Coronary artery (tissue), 2 donors: ENCODE data around the gene SIAH2.

Experiments
- DNase-seq: peaks from one replicate; pipeline ENCODE4 v3.0.0-alpha.2; 2017; ENCODE audit warnings: low spot score
- H3K27ac ChIP-seq, 2 donors: fragments of 200-600 bp; sonication (generic); one replicate each; pipeline ENCODE4 v1.5.1; 2016 to 2019
- H3K4me3 ChIP-seq: fragments of 200-600 bp; sonication (generic); 2 replicates; pipeline ENCODE4 v1.5.1; 2016; ENCODE audit warnings: mild to moderate bottlenecking, moderate library complexity
- CTCF ChIP-seq: fragments of 200-600 bp; sonication (generic); IDR thresholded peaks from one replicate; pipeline ENCODE4 v1.5.1; 2019; ENCODE audit warnings: antibody characterized with exemption

The SIAH2 gene

DNA sequence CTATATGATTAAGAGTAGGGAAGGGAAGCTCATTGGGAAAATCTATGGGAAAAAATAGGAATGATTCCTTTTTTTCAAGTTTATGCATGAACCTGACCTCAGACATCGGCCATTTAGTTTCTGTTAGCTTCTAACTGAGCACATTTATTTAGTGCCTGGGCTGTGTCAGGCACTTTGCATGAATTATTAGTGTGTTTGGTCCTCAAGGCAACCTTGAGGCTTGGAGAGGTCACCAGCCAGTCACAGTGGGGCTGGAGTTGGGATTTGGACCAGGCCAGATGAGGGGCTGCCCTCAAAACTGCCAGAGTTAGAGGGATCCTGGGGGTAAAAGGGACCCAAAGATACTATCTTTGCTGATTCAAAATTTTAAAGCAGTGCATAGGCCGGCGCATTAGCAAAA, 8.1 kb downstream of the SIAH2 start:
- no peak for TF ChIP-seq CTCF
- DNase-seq = no peak
- Histone ChIP-seq H3K4me3 (no peak overlapping the region), H3K27ac (no peak overlapping the region)

- no peak for DNase-seq
- Histone ChIP-seq H3K27ac (no peak overlapping the region), H3K4me3 (no peak overlapping the region)
- TF ChIP-seq CTCF = no peak
Measured at GRCh38 chr3:150751781-150752263, 11.1 kb downstream of the SIAH2 start.

GRCh38 chr3:150749255-150749654, 13.7 kb downstream of the SIAH2 start:
- DNase-seq = no peak
- no peak for TF ChIP-seq CTCF
- no peak overlapping the region for H3K4me3 ChIP-seq

DNA sequence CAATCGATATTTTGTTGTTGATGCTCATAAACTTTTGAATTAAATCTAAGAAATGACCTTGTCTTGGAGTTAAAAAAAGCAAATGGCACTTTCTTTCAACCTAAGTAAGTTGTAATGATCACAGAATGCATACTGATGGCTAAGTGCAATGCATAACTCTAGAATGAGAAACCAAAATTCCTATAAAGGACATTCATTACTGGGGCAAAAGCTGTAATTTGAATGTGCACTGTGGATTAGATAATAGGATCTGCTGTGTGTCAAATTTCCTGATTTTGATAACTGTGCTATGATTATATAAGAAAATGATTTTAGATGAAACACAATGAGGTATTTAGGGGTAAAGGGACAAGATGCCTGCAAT, 14.3 kb downstream of the SIAH2 start:
- no peak overlapping the region for H3K4me3 ChIP-seq
- TF ChIP-seq CTCF = no peak
- H3K27ac ChIP-seq = no peak overlapping the region
- DNase-seq = no peak

More at GRCh38 chr3:150749255-150749654, 13.7 kb downstream of the SIAH2 start:
- H3K27ac ChIP-seq = no peak overlapping the region

- no peak for TF ChIP-seq CTCF
- H3K27ac ChIP-seq = peak overlapping the region in 1 of 2 donors; percentile 51
- no peak for DNase-seq
- no peak overlapping the region for H3K4me3 ChIP-seq
Measured at GRCh38 chr3:150747886-150748683, 14.9 kb downstream of the SIAH2 start.

DNA sequence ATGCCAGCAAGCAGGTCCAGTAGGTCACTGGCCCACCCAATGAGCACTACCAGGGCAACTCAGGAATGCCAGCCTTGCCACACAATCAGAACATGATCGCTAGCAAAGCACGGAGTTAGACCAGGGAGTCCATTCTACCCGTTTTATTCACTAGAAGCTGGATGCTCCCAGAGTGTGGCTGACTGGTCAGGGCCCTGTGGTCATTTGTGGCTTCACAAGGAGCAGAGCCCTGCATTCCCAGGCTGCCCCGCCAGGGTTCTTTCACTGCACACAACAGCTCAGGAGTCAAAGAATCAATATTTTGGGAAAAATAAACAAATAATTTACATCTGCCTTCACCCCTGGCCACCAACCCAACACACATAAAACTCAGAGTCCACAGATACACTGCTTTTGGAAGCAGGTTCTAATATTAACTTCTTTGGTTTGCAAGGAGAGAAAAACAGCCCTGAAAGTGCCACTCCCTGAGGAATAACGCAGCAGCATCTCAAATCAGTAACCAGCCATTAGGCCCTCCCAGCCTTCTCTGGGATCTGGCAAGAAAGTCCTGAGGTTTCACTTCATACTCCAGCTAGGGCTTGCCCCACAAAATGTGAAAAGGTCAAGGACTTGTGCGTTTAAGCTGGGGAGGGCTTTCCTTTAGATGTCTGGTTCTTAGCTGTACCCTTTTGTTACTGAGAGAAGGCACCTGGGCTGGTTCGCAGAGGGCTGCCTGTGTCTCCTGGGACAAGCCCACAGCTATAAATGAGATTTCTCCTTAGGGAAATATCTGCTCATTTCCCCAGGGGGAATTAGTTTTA, 16.0 kb downstream of the SIAH2 start:
- Histone ChIP-seq H3K4me3 (no peak overlapping the region), H3K27ac (peak overlapping the region; percentile 48 to 50)
- DNase-seq = no peak
- no peak for TF ChIP-seq CTCF
